Inflammatory macrophage (primary cell): Measurements from ENCODE around the gene ARHGAP10.

ENCODE experiments used
- DNase-seq, 2 donors: peaks; one replicate each; pipeline ENCODE4 v3.0.0-alpha.2; 2020 to 2022
- total RNA-seq, 18 experiments: gene quantifications; one replicate each; lab custom pipeline; 2026; ENCODE audit warnings: mixed read lengths in 6 of 18, inconsistent platforms in 2 of 18; lab: John Stamatoyannopoulos, UW

The ARHGAP10 gene
- 124 to 249 (median 167) reads per million in 18 experiments for total RNA-seq

GRCh38 chr4:147731580-147732517 is at the start of gene ARHGAP10:
TSS of gene ARHGAP10 (plus strand) at chr4:147732088. CDS start at chr4:147732302, 214 bp downstream.
- DNase-seq: peak; percentile 57 to 78

GRCh38 chr4:147682755-147683154 is 49.1 kb upstream of the ARHGAP10 start:
- no peak for DNase-seq

DNA sequence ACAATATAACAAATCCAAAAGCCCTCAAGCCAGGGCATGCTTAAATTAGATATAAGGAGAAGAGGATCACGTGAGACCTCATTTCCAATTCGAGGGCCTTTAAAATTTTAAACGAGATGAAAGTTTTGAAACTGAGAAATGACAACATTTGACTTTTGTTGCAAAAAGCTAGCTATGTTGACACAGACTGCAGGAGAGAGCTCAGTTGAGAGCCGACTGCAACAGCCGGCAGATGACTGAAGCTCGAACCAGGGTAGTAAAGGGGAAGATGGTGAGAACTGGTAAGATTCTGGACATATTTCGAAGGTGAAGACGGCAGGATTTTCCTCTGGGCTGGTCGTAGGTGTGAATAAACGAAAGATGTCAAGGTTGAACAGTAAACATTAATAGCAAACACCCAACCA is 48.7 kb upstream of the ARHGAP10 start:
- DNase-seq: peak; percentile 82 to 91

DNA sequence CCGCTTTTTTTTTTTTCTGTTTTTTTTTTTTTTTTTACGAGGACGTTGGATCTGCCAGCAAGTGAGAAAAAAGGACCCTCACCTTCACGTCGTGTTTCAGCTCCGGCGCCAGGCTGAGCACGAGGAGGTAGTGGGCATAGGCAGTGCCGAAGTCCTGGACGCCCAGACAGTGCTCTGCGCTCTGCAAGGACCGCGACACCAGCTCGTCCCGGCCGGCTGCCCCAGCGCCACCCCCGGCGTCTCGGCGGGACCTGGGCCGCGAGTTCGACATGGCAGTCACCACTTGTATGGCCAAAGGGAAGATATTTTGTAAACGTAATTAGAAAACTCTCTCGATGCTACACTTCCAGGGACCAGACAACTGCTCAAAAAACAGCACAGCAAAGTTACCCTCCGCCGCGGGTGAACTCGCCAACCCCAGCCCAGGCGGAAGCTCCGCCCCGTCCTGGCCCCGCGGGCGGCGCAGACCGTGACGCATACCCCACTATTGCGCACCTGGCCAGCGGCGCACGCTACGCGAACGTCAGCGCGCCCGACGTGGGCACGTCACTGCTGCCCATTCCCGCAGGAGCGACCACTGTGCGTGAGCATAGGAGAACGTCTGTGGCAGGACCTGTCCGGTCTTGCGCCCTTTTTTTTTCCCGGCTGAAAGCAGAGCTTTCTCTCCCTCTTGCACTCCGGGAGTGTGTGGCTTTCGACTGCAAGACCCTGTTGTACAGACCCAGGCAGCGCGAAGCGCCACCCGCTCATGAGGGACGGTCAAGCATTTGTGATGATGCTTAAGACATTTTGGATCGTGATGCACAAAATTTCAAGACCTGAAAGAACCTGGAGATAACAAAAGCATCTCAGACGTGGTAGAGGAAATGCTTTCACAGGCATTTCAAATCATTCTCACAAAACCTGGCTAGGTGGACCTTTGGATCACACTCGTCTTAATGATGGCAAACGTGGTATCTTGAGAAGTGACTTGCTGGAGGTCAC is 47.9 kb upstream of the ARHGAP10 start, which contains the start of gene PRMT9:
PRMT9 (minus strand) TSS at position 447 of the 984 bp plus-strand sequence; CDS start at position 271, 176 bp downstream.
- peak; percentile 89 to 92 for DNase-seq

GRCh38 chr4:147689067-147689466 is 42.8 kb upstream of the ARHGAP10 start:
- DNase-seq: no peak

DNA sequence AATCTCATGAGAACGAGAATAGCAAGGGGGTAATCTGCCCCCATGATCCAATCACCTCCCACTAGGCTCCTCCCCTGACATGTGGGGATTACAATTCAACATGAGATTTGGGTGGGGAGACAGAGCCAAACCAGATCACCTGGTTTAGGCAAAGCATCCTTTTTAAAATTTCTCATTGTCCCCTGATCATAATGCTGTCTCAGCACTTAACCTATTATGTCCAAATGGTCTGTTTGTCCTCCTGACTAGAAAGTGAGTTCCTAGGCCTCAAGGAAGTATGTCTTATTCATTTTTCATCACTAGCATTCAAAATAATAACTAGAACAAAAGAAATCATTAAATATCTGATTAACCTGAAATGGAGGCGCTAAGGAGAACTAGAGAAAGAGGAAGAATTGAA is 40.1 kb upstream of the ARHGAP10 start:
- no peak for DNase-seq

- DNase-seq: no peak
Observed at GRCh38 chr4:147693218-147693617, 38.7 kb upstream of the ARHGAP10 start.

DNA sequence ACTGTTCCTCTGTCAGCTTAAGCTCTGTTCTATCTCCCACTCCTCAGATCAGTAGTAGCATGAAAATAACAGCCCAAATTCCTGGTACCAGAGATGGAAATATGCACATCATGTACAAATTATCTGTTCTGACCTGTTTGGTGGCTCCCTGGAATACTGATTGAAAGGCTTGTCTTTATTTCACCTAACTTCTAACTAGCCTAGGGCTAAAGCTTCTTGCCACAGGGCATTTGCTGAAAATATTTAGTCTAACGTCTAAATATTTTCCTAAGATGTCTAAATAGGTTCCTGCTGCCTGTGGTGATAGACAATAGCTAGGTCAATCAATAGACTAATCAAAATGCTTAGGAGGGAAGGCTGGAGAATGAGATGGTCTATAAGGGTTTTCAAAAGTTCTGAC is 35.0 kb upstream of the ARHGAP10 start:
- DNase-seq: no peak

DNA sequence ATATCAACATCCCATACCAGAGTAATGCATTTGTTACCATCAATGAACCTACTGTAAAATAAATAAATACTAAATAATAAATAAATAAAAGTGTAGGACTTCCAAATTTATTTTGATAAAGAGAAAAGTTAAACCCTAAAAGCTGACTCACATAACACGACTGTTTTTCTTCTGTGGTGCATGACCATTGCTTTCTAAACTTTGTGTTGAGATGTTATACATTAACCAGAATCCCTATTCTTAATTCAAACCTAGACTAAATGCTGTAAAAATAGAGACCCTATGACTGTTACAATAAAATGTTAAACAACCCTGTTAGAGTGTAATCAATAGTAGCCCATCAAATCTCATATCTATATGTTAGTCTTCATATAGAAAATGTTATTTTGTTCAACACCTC is 27.0 kb upstream of the ARHGAP10 start:
- DNase-seq: no peak

GRCh38 chr4:147707892-147708672 is 23.8 kb upstream of the ARHGAP10 start:
- peak; percentile 72 to 78 for DNase-seq

DNA sequence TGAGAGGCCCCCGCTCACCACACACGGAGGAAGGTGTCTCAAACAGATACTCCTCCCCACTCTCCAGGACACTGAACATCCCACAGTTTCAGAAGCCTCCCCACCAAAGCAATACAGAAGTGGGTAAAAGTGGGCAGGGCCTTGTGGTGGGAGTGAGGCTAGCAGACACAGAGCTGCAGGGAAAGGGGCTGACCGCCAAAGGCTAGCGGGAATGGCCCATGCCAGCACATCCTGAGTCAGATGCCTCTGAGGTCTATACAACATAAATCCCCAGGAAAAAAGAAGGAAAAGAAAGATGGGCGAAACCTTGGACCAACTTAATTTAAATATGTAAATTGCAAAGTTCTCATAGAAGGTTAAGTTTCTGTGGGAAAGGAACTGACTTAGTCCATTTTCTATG is 21.9 kb upstream of the ARHGAP10 start:
- no peak for DNase-seq

DNA sequence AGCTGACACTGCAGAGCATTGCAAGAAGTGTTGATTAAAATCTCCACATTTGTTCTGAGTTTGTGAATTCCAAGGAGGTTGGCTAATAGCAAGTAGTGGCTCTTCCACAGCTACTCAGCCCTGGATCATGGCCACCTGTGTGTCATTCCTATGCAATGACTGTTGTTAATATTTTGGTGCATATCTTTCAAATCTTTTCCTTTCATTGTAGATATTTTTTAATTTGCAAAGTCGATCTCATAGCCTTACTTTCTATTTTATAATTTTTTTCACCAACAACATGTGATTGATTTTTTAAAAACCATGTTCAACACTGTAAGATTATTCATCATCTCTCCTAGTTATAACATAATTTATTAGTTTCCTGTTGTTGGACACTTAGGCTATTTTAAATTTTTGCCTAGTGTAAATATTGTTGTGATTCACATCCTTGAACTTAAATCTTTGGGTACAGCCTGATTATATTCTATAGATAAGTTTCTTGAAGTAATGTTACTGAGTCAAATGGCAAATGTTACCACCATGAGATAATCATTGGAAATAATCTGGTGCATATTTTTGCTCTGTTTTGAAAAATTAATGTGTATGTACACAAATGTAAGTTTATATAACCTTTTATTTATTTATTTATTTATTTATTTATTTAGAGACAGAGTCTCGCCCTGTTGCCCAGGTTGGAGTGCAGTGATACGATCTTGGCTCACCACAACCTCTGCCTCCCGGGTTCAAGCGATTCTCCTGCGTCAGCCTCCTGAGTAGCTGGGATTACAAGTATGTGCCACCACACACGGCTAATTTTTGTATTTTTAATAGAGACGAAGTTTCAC is 17.1 kb upstream of the ARHGAP10 start:
- DNase-seq: no peak

DNA sequence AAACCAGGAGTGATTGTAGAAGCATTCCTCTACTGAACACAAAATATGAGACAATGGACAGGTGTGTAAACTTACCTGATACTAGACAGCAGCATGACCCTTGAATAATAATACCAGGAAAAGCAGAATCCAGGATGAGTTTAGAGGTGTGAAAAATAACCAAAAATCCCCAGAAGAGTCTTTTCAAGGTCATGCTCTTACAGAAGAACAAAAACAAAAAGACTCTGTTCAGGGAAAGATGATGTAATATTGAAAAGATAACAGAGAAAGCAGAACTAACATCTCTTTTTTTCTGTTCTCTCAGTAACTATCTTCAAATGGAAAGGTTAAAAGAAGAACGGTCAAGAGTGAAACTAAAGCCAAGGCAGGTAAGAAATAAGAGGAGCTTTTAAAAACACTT is 14.0 kb upstream of the ARHGAP10 start:
- no peak for DNase-seq

- peak; percentile 84 to 86 for DNase-seq
Observed at GRCh38 chr4:147723326-147723725, 8.6 kb upstream of the ARHGAP10 start.

DNA sequence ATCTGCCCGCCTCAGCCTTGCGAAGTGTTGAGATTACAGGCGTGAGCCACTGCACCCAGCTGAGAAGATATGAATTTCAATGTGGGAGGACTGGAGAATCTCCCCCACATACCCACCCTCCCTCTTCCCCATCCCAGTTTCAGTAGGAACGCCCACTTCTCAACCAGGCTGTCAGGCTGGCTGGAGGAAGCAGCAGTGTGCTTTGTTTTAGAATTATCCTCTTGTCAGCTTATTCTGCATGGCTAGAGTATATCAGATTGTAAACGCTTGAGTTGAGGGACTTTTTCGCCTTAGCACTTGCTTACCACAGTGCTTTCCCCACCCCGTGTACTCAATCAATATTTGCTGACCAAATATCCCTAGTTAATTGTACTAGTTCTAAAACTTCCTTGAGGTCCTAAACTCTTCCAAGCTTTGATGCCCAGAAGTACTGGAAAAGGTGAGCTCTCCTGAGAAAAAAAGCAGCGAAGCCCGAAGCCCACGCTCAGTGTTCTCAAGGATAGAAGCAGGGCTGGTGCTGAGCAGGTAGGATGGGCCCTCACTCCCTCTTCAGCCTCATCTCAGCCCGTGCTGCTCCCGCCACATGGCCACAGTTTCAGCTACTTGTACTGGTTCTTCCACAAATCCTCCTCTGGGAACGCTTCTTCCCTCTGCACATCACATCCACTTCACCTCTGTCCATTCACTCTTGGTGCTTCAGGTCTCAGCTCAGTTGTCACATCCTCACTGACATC is 7.3 kb upstream of the ARHGAP10 start:
- peak; percentile 38 to 68 for DNase-seq

- DNase-seq: no peak
Observed at GRCh38 chr4:147725673-147726072, 6.2 kb upstream of the ARHGAP10 start.

- no peak for DNase-seq
Observed at GRCh38 chr4:147727476-147728028, 4.3 kb upstream of the ARHGAP10 start.

- DNase-seq: peak; percentile 34 to 57
Observed at GRCh38 chr4:147730333-147730732, 1.6 kb upstream of the ARHGAP10 start.

DNA sequence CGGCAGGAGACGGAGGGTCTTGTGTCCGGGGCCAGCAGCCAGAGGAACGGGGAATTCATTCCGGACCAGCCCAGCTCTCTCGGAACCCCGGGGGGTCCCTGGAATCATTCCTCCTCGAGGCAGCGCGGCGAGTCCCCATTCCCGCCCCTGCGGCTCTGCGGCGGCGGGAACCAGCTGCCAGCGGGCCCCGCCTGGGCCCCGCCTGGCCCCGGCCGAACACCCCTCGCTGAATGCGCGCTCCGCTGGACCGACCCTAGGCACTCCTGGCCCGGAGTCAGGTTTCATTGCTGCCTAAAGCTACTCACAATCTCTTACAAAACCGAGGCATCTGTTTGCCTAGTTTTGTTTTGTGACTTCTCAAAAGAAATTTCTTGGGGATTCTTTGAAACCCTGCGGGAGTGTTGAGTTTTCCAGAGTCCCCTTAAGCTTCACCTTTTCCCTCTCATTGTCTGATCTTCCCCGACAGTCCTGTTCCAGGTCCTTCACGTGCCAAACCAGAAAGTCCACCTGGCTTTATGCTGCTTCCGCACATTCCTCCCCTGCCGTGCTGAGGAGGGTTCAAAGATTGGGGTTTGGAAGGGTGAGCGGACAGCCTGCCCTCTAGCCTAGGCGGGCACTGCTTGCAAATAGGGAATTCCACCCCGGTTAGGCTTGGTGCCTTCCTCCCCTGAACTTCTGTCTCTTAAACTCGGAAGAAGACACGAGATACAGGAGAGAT is 789 bp downstream of the ARHGAP10 start:
- DNase-seq: peak in 1 of 2 donors; percentile 18
